ENCODE measurements around the gene CDC20B.

Gene CDC20B

DNA sequence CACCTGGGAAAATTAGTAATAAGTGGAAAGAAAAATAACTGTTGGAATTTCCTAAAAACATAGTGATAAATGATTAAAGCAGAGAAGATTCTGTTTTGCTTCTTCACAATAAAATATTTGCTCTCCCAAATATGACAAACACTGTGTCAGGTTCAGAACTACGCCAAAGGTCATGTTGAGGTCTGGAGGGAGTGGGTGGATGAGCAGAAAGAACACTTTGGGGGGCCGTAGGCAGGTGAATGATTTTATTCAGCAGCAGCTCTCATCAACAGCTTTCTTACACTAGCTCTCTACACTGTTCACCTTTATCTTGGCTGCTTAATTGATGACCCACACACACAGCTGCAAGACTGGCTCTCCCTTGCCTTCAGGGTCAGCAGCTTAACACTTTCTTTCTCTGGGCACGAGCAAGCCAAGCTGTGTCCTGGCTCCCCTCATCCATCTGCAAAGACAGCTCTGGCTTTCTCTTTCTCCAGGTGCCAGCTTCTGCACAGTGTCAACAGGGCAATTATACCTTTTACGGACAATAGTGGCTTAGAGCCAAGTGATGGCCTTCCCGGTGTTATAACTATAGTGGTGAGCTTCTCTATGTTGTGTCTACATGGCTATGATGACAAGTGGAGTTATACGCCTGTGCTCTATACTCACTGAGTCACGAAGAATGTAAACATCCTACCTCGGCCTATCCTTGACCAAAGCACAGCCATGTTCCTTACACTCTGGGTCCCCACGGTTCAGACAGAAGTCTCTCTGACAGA lies 31.9 kb downstream of the CDC20B start:
- H3K4me1 ChIP-seq (ENCODE audit: insufficient read depth, low read length, severe bottlenecking) = no peaks in the 10 kb centered on the region
- H3K9me3 ChIP-seq (ENCODE audit: low read length) = no peaks in the 10 kb centered on the region
- no peaks in the 10 kb centered on the region for H3K36me3 ChIP-seq (ENCODE audit: insufficient read depth, low read length)
- TF ChIP-seq CTCF (IDR thresholded peaks at IDR 0.05; ENCODE audit: low read length) = no peak
- no peak for TF ChIP-seq EZH2 (IDR thresholded peaks at IDR 0.05; ENCODE audit: borderline replicate concordance, low read length)
- H3K9ac ChIP-seq (ENCODE audit: low read length) = no peak overlapping the region
- no peaks in the 10 kb centered on the region for H3K79me2 ChIP-seq (ENCODE audit: insufficient read depth, low read length)
- H3K4me2 ChIP-seq (ENCODE audit: low read length) = no peak overlapping the region
- no peak overlapping the region for H2AFZ ChIP-seq (ENCODE audit: low read length)
- H3K27ac ChIP-seq (ENCODE audit: low read depth, low read length, poor library complexity, severe bottlenecking) = no peak overlapping the region
- no peaks in the 10 kb centered on the region for H3K27me3 ChIP-seq (ENCODE audit: insufficient read depth, low read length)
- no peaks in the 10 kb centered on the region for H3F3A ChIP-seq (ENCODE audit: insufficient read depth, low read length)
- no peak overlapping the region for H3K4me3 ChIP-seq (ENCODE audit: low read depth, low read length, poor library complexity, severe bottlenecking)
- H4K20me1 ChIP-seq (ENCODE audit: insufficient read depth, low read length) = no peaks in the 10 kb centered on the region
- no peaks in the 10 kb centered on the region for H3K9me2 ChIP-seq (ENCODE audit: low read depth, low read length)

DNA sequence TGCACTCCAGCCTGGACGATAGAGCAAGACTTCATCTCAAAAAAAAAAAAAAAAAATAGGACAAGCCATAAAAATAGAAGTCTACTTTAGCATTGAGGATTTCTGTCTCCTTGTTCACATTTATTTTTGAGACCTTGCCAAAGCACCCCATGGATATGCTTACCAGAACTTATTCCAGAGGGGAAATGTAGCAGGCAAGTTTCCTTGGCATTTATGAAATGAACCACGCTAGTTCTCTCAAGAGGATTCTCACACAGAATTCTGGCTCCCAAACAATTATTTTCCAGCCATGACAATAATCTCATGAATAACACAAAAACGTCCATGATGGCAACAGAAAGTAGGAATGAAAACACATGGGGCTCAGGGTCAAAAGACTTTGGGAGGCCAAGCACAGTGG lies 36.5 kb downstream of the CDC20B start:
- H3K9me3 ChIP-seq (ENCODE audit: low read length) = no peaks in the 10 kb centered on the region
- no peaks in the 10 kb centered on the region for H3K9me2 ChIP-seq (ENCODE audit: low read depth, low read length)
- no peaks in the 10 kb centered on the region for H3F3A ChIP-seq (ENCODE audit: insufficient read depth, low read length)
- H4K20me1 ChIP-seq (ENCODE audit: insufficient read depth, low read length) = no peaks in the 10 kb centered on the region
- no peak overlapping the region for H2AFZ ChIP-seq (ENCODE audit: low read length)
- no peak overlapping the region for H3K4me3 ChIP-seq (ENCODE audit: low read depth, low read length, poor library complexity, severe bottlenecking)
- no peak overlapping the region for H3K27ac ChIP-seq (ENCODE audit: low read depth, low read length, poor library complexity, severe bottlenecking)
- no peak overlapping the region for H3K9ac ChIP-seq (ENCODE audit: low read length)
- H3K79me2 ChIP-seq (ENCODE audit: insufficient read depth, low read length) = no peaks in the 10 kb centered on the region
- no peak overlapping the region for H3K4me2 ChIP-seq (ENCODE audit: low read length)
- H3K27me3 ChIP-seq (ENCODE audit: insufficient read depth, low read length) = no peaks in the 10 kb centered on the region
- TF ChIP-seq EZH2 (IDR thresholded peaks at IDR 0.05; ENCODE audit: borderline replicate concordance, low read length) (no peak), CTCF (IDR thresholded peaks at IDR 0.05; ENCODE audit: low read length) (no peak)
- no peaks in the 10 kb centered on the region for H3K4me1 ChIP-seq (ENCODE audit: insufficient read depth, low read length, severe bottlenecking)
- H3K36me3 ChIP-seq (ENCODE audit: insufficient read depth, low read length) = no peaks in the 10 kb centered on the region

- Histone ChIP-seq H3K36me3 (ENCODE audit: insufficient read depth, low read length) (no peaks in the 10 kb centered on the region), H3K9me2 (ENCODE audit: low read depth, low read length) (no peaks in the 10 kb centered on the region), H3K9ac (ENCODE audit: low read length) (no peak overlapping the region), H3K79me2 (ENCODE audit: insufficient read depth, low read length) (no peaks in the 10 kb centered on the region), H3K9me3 (ENCODE audit: low read length) (no peaks in the 10 kb centered on the region), H3K27me3 (ENCODE audit: insufficient read depth, low read length) (no peaks in the 10 kb centered on the region), H3F3A (ENCODE audit: insufficient read depth, low read length) (no peaks in the 10 kb centered on the region), H3K27ac (ENCODE audit: low read depth, low read length, poor library complexity, severe bottlenecking) (no peak overlapping the region), H4K20me1 (ENCODE audit: insufficient read depth, low read length) (no peaks in the 10 kb centered on the region), H3K4me1 (ENCODE audit: insufficient read depth, low read length, severe bottlenecking) (no peaks in the 10 kb centered on the region), H2AFZ (ENCODE audit: low read length) (no peak overlapping the region), H3K4me2 (ENCODE audit: low read length) (no peak overlapping the region), H3K4me3 (ENCODE audit: low read depth, low read length, poor library complexity, severe bottlenecking) (no peak overlapping the region)
- no peak for TF ChIP-seq EZH2 (IDR thresholded peaks at IDR 0.05; ENCODE audit: borderline replicate concordance, low read length)
- TF ChIP-seq CTCF (IDR thresholded peaks at IDR 0.05; ENCODE audit: low read length) = no peak
These were observed 38.8 kb downstream of the CDC20B start for GRCh38 chr5:55134053-55134722.

Data from OCI-LY1 (cell line).